Lower lobe of right lung (tissue), 2 donors: ENCODE data around the gene FUT8. TPM values are rescaled to one million over a fixed set of nuclear protein-coding genes. Genes with fewer than 3 reads are reported as not detected.

Source experiments
- ATAC-seq, 2 donors: fragments of 200-7000 bp; cut with Tn5 transposase; one replicate each; pipeline ENCODE4 v1.9.1; 2020 to 2022; ENCODE audit warnings: mild to moderate bottlenecking in 2 of 2, moderate library complexity in 2 of 2
- DNase-seq: peaks from one replicate; pipeline ENCODE4 v3.0.0-alpha.2; 2020
- H3K27ac ChIP-seq: fragments of 200-600 bp; one replicate; pipeline ENCODE4 v1.8.0; 2022
- H3K27me3 ChIP-seq: fragments of 200-600 bp; one replicate; pipeline ENCODE4 v1.8.0; 2022; ENCODE audit warnings: low read depth
- H3K36me3 ChIP-seq: fragments of 200-600 bp; one replicate; pipeline ENCODE4 v1.8.0; 2022; ENCODE audit warnings: mild to moderate bottlenecking
- H3K4me1 ChIP-seq: fragments of 200-600 bp; one replicate; pipeline ENCODE4 v1.8.0; 2022
- H3K4me3 ChIP-seq: fragments of 200-600 bp; one replicate; pipeline ENCODE4 v1.8.0; 2022; ENCODE audit warnings: mild to moderate bottlenecking
- H3K9me3 ChIP-seq: fragments of 200-600 bp; one replicate; pipeline ENCODE4 v1.8.0; 2022
- intact Hi-C: fragments of 100-400 bp; cut with DNase I; formaldehyde crosslinking; loops from one replicate; pipeline ENCODE4 v1.11.0; 2022
- total RNA-seq: library from RNA; stranded (reverse); fragmentation: NEBNext Ultra II Directional; extraction: Animal tissue kit (Norgen Biotek cat#: 25700); gene quantifications from one replicate; pipeline ENCODE4 v1.2.1, GENCODE V29; 2021
- TF ChIP-seq, protein P1 (sequence below): fragments of 200-600 bp; IDR thresholded peaks from one replicate; pipeline ENCODE4 v1.8.0; 2022; ENCODE audit warnings: antibody characterized with exemption, mild to moderate bottlenecking
- donor health status: DM: no; HTN: yes; CAD: no; lungs with severe emphysema.

FUT8 gene
- total RNA-seq, 1 donor from 2014 or later: 46.1 TPM

DNA sequence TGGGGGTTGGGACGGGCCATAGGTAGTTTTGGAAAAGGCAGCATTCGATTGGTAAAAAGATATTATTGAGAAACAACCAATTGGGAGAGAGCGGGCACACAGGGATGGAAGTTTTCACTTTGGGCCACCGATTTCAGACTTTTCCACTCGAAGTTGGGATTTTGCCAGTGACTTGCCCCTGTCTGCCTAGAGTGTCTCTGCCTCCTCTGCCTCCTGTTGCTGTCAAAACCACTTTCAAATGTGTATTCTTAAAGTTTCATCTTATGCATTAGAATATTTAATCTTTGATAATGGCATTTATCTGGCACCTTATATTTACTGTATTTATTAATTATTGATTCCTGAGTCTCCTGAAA is 182.3 kb downstream of the FUT8 start:
- intact Hi-C loops: no loop called here
- ATAC-seq: no peak
- no peak overlapping the region for H3K27ac ChIP-seq
- no peaks in the 10 kb centered on the region for H3K36me3 ChIP-seq
- no peaks in the 10 kb centered on the region for H3K27me3 ChIP-seq
- no peaks in the 10 kb centered on the region for H3K9me3 ChIP-seq
- no peaks in the 10 kb centered on the region for H3K4me1 ChIP-seq
- H3K4me3 ChIP-seq: no peak overlapping the region
- no peak for DNase-seq
- TF ChIP-seq, protein P1, sequence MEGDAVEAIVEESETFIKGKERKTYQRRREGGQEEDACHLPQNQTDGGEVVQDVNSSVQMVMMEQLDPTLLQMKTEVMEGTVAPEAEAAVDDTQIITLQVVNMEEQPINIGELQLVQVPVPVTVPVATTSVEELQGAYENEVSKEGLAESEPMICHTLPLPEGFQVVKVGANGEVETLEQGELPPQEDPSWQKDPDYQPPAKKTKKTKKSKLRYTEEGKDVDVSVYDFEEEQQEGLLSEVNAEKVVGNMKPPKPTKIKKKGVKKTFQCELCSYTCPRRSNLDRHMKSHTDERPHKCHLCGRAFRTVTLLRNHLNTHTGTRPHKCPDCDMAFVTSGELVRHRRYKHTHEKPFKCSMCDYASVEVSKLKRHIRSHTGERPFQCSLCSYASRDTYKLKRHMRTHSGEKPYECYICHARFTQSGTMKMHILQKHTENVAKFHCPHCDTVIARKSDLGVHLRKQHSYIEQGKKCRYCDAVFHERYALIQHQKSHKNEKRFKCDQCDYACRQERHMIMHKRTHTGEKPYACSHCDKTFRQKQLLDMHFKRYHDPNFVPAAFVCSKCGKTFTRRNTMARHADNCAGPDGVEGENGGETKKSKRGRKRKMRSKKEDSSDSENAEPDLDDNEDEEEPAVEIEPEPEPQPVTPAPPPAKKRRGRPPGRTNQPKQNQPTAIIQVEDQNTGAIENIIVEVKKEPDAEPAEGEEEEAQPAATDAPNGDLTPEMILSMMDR: no peak

GRCh38 chr14:65599375-65599774 is 186.8 kb downstream of the FUT8 start:
- Histone ChIP-seq H3K4me1 (no peaks in the 10 kb centered on the region), H3K27ac (no peak overlapping the region), H3K27me3 (no peaks in the 10 kb centered on the region), H3K36me3 (no peaks in the 10 kb centered on the region), H3K4me3 (no peak overlapping the region), H3K9me3 (no peaks in the 10 kb centered on the region)
- no peak for DNase-seq
- TF ChIP-seq, protein P1: no peak
- ATAC-seq: no peak
- intact Hi-C loops: no loop called here

- TF ChIP-seq, protein P1: no peak
- Histone ChIP-seq H3K27me3 (no peaks in the 10 kb centered on the region), H3K4me3 (no peak overlapping the region), H3K4me1 (no peaks in the 10 kb centered on the region), H3K27ac (no peak overlapping the region), H3K9me3 (no peaks in the 10 kb centered on the region), H3K36me3 (no peaks in the 10 kb centered on the region)
- DNase-seq (no peak), ATAC-seq (no peak)
- intact Hi-C loops: no loop called here
Measured at GRCh38 chr14:65600742-65601141, 188.2 kb downstream of the FUT8 start.

GRCh38 chr14:65604535-65604934 is 192.0 kb downstream of the FUT8 start:
- no peaks in the 10 kb centered on the region for H3K27me3 ChIP-seq
- H3K27ac ChIP-seq: no peak overlapping the region
- no peak overlapping the region for H3K4me3 ChIP-seq
- no peaks in the 10 kb centered on the region for H3K4me1 ChIP-seq
- no peak for ATAC-seq
- H3K9me3 ChIP-seq: no peaks in the 10 kb centered on the region
- intact Hi-C loops: no loop called here
- TF ChIP-seq, protein P1: no peak
- no peak for DNase-seq
- no peaks in the 10 kb centered on the region for H3K36me3 ChIP-seq

DNA sequence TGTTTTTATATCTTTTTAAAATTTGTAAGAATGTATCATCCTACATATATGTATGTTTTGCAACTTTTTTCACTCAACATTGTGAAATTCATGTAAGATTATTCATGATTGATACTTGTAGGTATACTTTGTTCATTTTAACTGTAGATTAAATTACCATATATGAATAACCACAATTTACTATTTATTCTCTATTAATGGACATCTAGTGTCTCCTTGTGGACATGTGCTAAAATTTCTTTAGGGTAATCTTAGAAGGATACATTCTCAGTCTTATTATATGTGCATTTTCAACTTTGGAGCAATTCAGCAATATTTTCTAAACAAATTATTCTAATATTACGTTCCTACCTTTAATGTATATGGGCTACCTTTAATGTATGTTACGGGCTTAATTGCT is 192.4 kb downstream of the FUT8 start:
- H3K27me3 ChIP-seq: no peaks in the 10 kb centered on the region
- TF ChIP-seq, protein P1: peak; percentile 5
- DNase-seq: no peak
- no peak for ATAC-seq
- H3K9me3 ChIP-seq: no peaks in the 10 kb centered on the region
- intact Hi-C loops: no loop called here
- H3K4me1 ChIP-seq: no peaks in the 10 kb centered on the region
- H3K27ac ChIP-seq: no peak overlapping the region
- H3K36me3 ChIP-seq: no peaks in the 10 kb centered on the region
- no peak overlapping the region for H3K4me3 ChIP-seq

GRCh38 chr14:65606460-65606859 is 193.9 kb downstream of the FUT8 start:
- TF ChIP-seq, protein P1: no peak
- intact Hi-C loops: no loop called here
- H3K4me3 ChIP-seq: no peak overlapping the region

More at GRCh38 chr14:65606460-65606859, 193.9 kb downstream of the FUT8 start:
- Histone ChIP-seq H3K27ac (no peak overlapping the region), H3K36me3 (no peaks in the 10 kb centered on the region), H3K9me3 (no peaks in the 10 kb centered on the region), H3K27me3 (no peaks in the 10 kb centered on the region), H3K4me1 (no peaks in the 10 kb centered on the region)
- ATAC-seq (no peak), DNase-seq (no peak)
